Testis (tissue), 3 donors: ENCODE results near the gene TMEM37. TPM values are rescaled to one million over a fixed set of nuclear protein-coding genes. Genes with fewer than 3 reads are reported as not detected.
A peak's percentile ranks its signal among the peaks of the same experiment; 100 is the strongest.

Experiments
- DNase-seq: peaks from one replicate; pipeline ENCODE4 v3.0.0-alpha.2; 2019
- H3K27ac ChIP-seq, 2 donors: fragments of 200-600 bp; sonication (generic); one replicate each; pipeline ENCODE4 v1.5.1; 2019
- H3K27me3 ChIP-seq: fragments of 200-600 bp; sonication (generic); one replicate; pipeline ENCODE4 v1.5.1; 2019
- H3K36me3 ChIP-seq: fragments of 200-600 bp; sonication (generic); one replicate; pipeline ENCODE4 v1.5.1; 2017; ENCODE audit warnings: low read depth; ENCODE audit errors: missing control alignments
- H3K4me1 ChIP-seq: fragments of 200-600 bp; sonication (generic); one replicate; pipeline ENCODE4 v1.5.1; 2019
- H3K4me3 ChIP-seq, 2 donors: fragments of 200-600 bp; sonication (generic); one replicate each; pipeline ENCODE4 v1.5.1; 2017 to 2019
- H3K9me3 ChIP-seq: fragments of 200-600 bp; sonication (generic); one replicate; pipeline ENCODE4 v1.5.1; 2017
- POLR2A ChIP-seq: fragments of 450-650 bp; IDR thresholded peaks from one replicate; pipeline ENCODE4 v1.6.1; 2017; ENCODE audit warnings: antibody characterized with exemption, mild to moderate bottlenecking, moderate library complexity
- WGBS, 2 donors: methylation state at CpG; one replicate each; pipeline ENCODE4 v1.1.5; 2018; 5-methylcytosine and 5-hydroxymethylcytosine counted together
- intact Hi-C: fragments of 100-400 bp; cut with DNase I; formaldehyde crosslinking; loops from one replicate; pipeline ENCODE4 v1.15.1; 2023; ENCODE audit warnings: low total_unique reads
- polyA plus RNA-seq: library from polyadenylated mRNA; stranded (reverse); fragments of 350-450 nt; fragmentation: Illumina TruSeq; extraction: RNeasy Lipid Tissue Mini Kit (QIAGEN cat#74804); gene quantifications from one replicate; pipeline ENCODE4 v1.2.3, GENCODE V29; 2014; ENCODE audit warnings: low read depth, low replicate concordance; ENCODE audit not compliant: insufficient read depth
- total RNA-seq, 2 donors: library from RNA; depleted of rRNA; stranded (reverse); fragments of >200 nt; gene quantifications; one replicate each; pipeline ENCODE4 v1.2.3, GENCODE V29; 2016
- TF ChIP-seq, protein P1 (sequence below), 3 experiments: fragments of 450-650 bp in 2 of 3; fragments of 200-600 bp in 1 of 3; sonication (generic) in 1 of 3; IDR thresholded peaks; one replicate each; pipeline ENCODE4 v1.5.1; 2016 to 2019; ENCODE audit warnings: antibody characterized with exemption in 3 of 3, mild to moderate bottlenecking in 2 of 3, moderate library complexity in 1 of 3

The TMEM37 gene
- total and polyA plus RNA-seq, 3 donors from 2014 or later, result 7.0 to 14.2 (median 9.0) TPM

DNA sequence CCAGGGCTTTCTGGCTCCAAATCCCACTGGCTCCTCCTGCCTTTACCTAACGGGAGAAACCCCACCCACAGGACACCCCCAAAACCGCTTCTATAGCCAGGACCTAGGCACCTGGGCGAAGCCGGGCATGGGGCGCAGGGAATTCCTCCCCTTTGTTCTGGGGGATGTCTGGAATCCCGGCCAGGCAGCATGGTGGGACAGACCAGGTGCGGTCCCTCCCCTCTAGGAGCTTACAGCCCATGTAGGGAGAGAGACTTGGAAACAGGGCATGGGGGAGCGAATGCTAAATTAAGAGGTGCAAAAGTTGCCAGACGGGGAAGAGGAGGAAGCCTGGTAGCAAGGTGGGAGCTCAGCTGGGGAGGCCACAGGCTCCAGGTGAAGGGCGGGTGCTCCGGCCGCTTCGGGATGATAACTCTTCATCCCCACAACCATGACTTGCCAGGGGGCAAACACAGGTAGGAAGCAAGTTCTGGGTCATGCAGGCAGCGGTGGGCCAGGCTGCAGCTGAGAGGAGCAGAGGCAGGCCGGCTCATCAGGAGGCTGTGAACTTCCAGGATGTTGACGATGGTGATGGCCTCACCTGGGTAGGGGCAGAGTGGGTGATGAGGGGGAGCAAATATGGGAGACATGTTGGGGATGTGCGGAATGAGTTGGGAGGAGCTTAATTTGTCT, 1.3 kb downstream of the TMEM37 start:
- peak overlapping the region; percentile 70 to 76 for H3K27ac ChIP-seq
- no peaks in the 10 kb centered on the region for H3K27me3 ChIP-seq
- no peak for TF ChIP-seq POLR2A
- TF ChIP-seq, protein P1, sequence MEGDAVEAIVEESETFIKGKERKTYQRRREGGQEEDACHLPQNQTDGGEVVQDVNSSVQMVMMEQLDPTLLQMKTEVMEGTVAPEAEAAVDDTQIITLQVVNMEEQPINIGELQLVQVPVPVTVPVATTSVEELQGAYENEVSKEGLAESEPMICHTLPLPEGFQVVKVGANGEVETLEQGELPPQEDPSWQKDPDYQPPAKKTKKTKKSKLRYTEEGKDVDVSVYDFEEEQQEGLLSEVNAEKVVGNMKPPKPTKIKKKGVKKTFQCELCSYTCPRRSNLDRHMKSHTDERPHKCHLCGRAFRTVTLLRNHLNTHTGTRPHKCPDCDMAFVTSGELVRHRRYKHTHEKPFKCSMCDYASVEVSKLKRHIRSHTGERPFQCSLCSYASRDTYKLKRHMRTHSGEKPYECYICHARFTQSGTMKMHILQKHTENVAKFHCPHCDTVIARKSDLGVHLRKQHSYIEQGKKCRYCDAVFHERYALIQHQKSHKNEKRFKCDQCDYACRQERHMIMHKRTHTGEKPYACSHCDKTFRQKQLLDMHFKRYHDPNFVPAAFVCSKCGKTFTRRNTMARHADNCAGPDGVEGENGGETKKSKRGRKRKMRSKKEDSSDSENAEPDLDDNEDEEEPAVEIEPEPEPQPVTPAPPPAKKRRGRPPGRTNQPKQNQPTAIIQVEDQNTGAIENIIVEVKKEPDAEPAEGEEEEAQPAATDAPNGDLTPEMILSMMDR (IDR thresholded peaks at IDR 0.05), result no peak
- DNase-seq, result no peak
- H3K9me3 ChIP-seq, result no peaks in the 10 kb centered on the region
- no peaks in the 10 kb centered on the region for H3K36me3 ChIP-seq
- peak overlapping the region; percentile 63 to 64 for H3K4me3 ChIP-seq
- intact Hi-C loops, result no loop called here
- 85% methylated on average over 10 to 17 of the region's 17 CpGs for WGBS, 2 donors
- H3K4me1 ChIP-seq, result peaks cover 10% of the 10 kb centered on the region

DNA sequence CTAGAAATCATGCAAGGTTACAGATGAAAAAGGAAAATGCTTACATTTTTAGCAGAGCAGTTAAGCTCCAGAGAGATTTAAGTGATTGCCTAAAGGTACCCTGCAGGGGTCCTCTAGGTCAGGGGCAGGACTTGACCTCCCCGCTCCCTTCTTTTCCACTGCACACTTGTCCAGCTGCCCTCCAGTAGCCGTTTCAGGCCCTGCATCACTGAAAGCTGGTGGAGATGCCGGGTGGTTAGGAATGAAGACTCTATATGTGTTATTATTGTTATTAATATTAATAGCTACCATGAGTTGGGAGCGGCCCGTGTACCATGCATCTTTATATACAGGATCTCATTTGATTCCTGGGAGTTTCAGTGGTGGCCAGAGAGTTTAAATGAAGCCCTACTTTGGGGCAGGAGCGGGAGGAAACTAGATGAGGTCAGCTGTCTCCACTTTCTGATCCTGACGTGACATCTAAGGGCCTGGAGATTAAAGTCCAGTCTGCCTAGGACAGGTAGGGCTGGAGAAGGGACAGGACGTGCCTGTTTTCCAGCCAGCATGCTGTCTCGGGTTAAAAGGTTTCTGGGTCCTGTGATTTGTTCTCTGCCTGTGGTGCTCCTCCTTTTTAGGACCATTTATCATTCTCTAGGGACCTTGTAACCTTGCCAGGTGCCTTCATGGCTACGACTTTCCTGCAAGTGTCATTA, 2.1 kb downstream of the TMEM37 start:
- intact Hi-C loops, result no loop called here
- Histone ChIP-seq H3K27me3 (no peaks in the 10 kb centered on the region), H3K36me3 (no peaks in the 10 kb centered on the region), H3K9me3 (no peaks in the 10 kb centered on the region), H3K27ac (no peak overlapping the region), H3K4me1 (peaks cover 10% of the 10 kb centered on the region), H3K4me3 (no peak overlapping the region)
- no peak for DNase-seq
- TF ChIP-seq, protein P1 (IDR thresholded peaks at IDR 0.05), result no peak
- no peak for TF ChIP-seq POLR2A
- 82 to 83% methylated on average over 10 of the region's 10 CpGs for WGBS, 2 donors

DNA sequence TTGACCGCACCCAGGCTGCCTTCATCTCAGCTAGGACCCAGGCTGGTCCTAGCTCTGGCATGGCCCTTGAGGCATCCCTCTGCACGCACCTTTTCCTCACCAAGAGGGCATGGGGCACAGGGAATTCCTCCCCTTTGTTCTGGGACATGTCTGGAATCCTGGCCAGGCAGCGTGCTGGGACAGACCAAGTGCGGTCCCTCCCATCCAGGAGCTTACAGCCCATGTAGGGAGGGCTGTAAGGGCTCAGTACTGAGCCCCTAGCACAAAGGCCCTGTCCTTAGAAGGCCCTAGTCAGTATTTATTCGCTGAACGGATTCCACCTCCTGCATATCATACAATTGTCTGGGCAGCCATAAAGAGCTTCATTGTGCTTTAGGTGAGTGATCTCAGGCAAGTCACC, 3.0 kb downstream of the TMEM37 start:
- Histone ChIP-seq H3K27ac (no peak overlapping the region), H3K4me3 (no peak overlapping the region), H3K27me3 (no peaks in the 10 kb centered on the region), H3K4me1 (peaks cover 6% of the 10 kb centered on the region), H3K36me3 (no peaks in the 10 kb centered on the region), H3K9me3 (no peaks in the 10 kb centered on the region)
- DNase-seq, result no peak
- 83 to 86% methylated on average over 3 to 6 of the region's 6 CpGs for WGBS, 2 donors
- intact Hi-C loops, result no loop called here
- TF ChIP-seq, protein P1 (IDR thresholded peaks at IDR 0.05), result no peak
- no peak for TF ChIP-seq POLR2A

DNA sequence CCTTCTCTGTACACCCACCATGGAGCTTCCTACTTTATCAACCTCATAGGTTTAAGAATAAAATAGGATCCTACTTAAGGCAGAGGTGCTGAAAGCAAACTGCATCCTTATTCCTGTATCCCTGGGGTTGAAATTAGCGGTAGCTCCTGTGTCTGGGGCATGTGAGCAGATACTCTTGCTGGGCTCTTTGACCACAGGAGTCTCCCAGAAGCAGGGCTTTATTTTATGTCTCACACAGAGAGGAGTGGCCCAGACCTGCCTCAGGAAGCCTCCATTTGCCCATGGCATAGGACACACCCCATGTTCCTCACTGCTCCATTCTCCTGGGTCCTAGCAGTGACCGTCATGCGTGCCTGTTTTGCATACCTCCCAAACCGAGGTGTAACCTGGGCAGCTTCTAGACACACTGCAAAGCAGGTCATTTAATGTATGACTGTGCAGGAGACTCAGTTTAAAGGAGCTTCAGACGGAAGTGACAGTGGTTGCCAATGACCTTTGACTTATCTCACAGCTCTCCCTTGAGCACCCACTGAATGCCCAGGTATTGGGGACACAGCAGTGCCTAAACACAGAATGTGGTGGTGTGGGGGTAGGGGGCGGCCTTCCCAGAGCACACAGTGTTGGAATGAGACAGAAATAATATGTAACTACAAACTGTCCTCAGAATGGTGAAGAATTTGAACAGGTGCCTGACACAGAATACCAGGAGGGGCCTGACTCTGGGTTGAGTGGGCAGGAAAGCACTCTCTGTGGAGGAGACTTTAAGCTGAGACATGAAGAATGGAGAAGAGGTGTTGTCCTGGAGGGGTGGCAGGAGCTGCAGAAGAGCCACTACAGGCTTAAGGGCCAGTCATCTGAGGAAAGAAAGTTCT, 3.7 kb downstream of the TMEM37 start:
- 92 to 93% methylated on average over 6 of the region's 6 CpGs for WGBS, 2 donors
- Histone ChIP-seq H3K27ac (no peak overlapping the region), H3K9me3 (no peaks in the 10 kb centered on the region), H3K4me1 (peaks cover 3% of the 10 kb centered on the region), H3K4me3 (no peak overlapping the region), H3K36me3 (no peaks in the 10 kb centered on the region), H3K27me3 (no peaks in the 10 kb centered on the region)
- DNase-seq, result no peak
- TF ChIP-seq, protein P1 (IDR thresholded peaks at IDR 0.05), result no peak
- TF ChIP-seq POLR2A, result no peak
- intact Hi-C loops, result no loop called here
